Loucy (cell line): ENCODE data around the gene LPP.

ENCODE experiments used
- H2AFZ ChIP-seq: fragments of 200-600 bp; sonication (generic); 2 replicates; pipeline ENCODE4 v1.6.0; 2016; ENCODE audit warnings: antibody characterized with exemption, mild to moderate bottlenecking, low read length, moderate library complexity
- H3F3A ChIP-seq: fragments of 200-600 bp; 2 replicates; pipeline ENCODE4 v1.6.0; 2016; ENCODE audit warnings: antibody characterized with exemption, low read depth, mild to moderate bottlenecking
- H3K27me3 ChIP-seq: fragments of 200-600 bp; sonication (generic); 2 replicates; pipeline ENCODE4 v1.6.1; 2014; ENCODE audit warnings: low read length, mild to moderate bottlenecking; ENCODE audit not compliant: insufficient read depth, poor library complexity, severe bottlenecking
- H3K36me3 ChIP-seq: fragments of 200-600 bp; sonication (generic); 2 replicates; pipeline ENCODE4 v1.6.1; 2016; ENCODE audit warnings: low read length; ENCODE audit not compliant: insufficient read depth
- H3K4me1 ChIP-seq: fragments of 200-600 bp; sonication (generic); 2 replicates; pipeline ENCODE4 v1.5.1; 2014; ENCODE audit warnings: low read length, mild to moderate bottlenecking; ENCODE audit not compliant: insufficient read depth, poor library complexity, severe bottlenecking
- H3K4me2 ChIP-seq: fragments of 200-600 bp; sonication (generic); 2 replicates; pipeline ENCODE4 v1.6.0; 2014; ENCODE audit warnings: antibody characterized with exemption, low read length, low read depth, mild to moderate bottlenecking; ENCODE audit not compliant: poor library complexity, severe bottlenecking
- H3K4me3 ChIP-seq: fragments of 200-600 bp; sonication (generic); 2 replicates; pipeline ENCODE4 v1.5.1; 2014; ENCODE audit warnings: low read length, mild to moderate bottlenecking, mixed read lengths; ENCODE audit not compliant: poor library complexity, severe bottlenecking
- H3K79me2 ChIP-seq: fragments of 200-600 bp; sonication (generic); 2 replicates; pipeline ENCODE4 v1.6.1; 2014; ENCODE audit warnings: low read length; ENCODE audit not compliant: insufficient read depth
- H3K9ac ChIP-seq: fragments of 200-600 bp; sonication (generic); 2 replicates; pipeline ENCODE4 v1.6.0; 2014; ENCODE audit warnings: mild to moderate bottlenecking, low read depth, low read length, moderate library complexity; ENCODE audit not compliant: poor library complexity, severe bottlenecking
- H3K9me2 ChIP-seq: fragments of 200-600 bp; sonication (generic); replicated peaks from 2 replicates; pipeline ENCODE4 v1.6.1; 2016; ENCODE audit warnings: low read depth, low read length, mixed read lengths
- H3K9me3 ChIP-seq: fragments of 200-600 bp; sonication (generic); 2 replicates; pipeline ENCODE4 v1.6.1; 2014; ENCODE audit warnings: mild to moderate bottlenecking, antibody characterized with exemption, low read length, low read depth; ENCODE audit not compliant: insufficient read depth
- H4K20me1 ChIP-seq: fragments of 200-600 bp; sonication (generic); 2 replicates; pipeline ENCODE4 v1.6.0; 2014; ENCODE audit warnings: antibody characterized with exemption, low read length, mild to moderate bottlenecking; ENCODE audit not compliant: insufficient read depth, poor library complexity, severe bottlenecking
- EZH2phosphoT487 ChIP-seq: fragments of 200-600 bp; IDR thresholded peaks from 2 replicates; pipeline ENCODE4 v1.6.1; 2018; ENCODE audit warnings: antibody characterized with exemption, mild to moderate bottlenecking, moderate library complexity, borderline replicate concordance
- TF ChIP-seq, protein P1 (sequence below): fragments of 200-600 bp; sonication (generic); conservative IDR thresholded peaks from 2 replicates; pipeline ENCODE4 v1.5.1; 2014; ENCODE audit warnings: mild to moderate bottlenecking, antibody characterized with exemption, low read length

LPP gene

DNA sequence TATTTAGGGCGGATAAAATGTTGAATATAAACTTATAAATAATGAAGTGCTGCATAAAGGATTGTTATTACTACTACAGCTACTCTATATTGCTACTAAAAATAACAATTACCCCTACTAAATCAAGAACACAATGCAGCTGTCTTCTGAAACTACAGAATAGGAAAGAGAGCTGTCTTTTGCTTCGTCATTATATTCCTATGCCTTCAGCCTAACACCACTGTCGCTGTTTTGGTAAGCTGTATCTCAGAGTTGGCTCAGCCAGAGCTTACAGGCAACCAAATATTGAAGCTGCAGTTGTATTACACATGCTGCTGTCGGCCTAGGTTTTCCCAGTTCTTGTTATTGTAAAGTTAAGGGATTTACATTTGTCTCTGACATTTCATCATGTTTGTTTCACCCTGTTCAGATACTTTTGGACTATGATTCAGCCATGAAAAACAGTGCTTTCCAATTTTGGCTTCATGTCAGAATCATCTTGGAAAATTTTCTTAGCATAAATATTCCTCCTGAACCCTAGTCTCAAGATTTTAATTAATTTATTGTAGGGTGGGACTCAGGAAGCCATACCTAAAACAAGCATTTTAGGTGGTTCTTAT is 31.3 kb upstream of the LPP start:
- Histone ChIP-seq H3K79me2 (no peaks in the 10 kb centered on the region), H4K20me1 (no peaks in the 10 kb centered on the region), H3K4me3 (no peak overlapping the region), H3F3A (no peaks in the 10 kb centered on the region), H3K36me3 (no peaks in the 10 kb centered on the region), H3K4me2 (no peak overlapping the region), H3K9me3 (no peaks in the 10 kb centered on the region), H3K9me2 (no peaks in the 10 kb centered on the region), H2AFZ (no peak overlapping the region), H3K9ac (no peak overlapping the region), H3K27me3 (no peaks in the 10 kb centered on the region), H3K4me1 (no peaks in the 10 kb centered on the region)
- TF ChIP-seq EZH2phosphoT487, result no peak
- TF ChIP-seq, protein P1, sequence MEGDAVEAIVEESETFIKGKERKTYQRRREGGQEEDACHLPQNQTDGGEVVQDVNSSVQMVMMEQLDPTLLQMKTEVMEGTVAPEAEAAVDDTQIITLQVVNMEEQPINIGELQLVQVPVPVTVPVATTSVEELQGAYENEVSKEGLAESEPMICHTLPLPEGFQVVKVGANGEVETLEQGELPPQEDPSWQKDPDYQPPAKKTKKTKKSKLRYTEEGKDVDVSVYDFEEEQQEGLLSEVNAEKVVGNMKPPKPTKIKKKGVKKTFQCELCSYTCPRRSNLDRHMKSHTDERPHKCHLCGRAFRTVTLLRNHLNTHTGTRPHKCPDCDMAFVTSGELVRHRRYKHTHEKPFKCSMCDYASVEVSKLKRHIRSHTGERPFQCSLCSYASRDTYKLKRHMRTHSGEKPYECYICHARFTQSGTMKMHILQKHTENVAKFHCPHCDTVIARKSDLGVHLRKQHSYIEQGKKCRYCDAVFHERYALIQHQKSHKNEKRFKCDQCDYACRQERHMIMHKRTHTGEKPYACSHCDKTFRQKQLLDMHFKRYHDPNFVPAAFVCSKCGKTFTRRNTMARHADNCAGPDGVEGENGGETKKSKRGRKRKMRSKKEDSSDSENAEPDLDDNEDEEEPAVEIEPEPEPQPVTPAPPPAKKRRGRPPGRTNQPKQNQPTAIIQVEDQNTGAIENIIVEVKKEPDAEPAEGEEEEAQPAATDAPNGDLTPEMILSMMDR, result no peak

DNA sequence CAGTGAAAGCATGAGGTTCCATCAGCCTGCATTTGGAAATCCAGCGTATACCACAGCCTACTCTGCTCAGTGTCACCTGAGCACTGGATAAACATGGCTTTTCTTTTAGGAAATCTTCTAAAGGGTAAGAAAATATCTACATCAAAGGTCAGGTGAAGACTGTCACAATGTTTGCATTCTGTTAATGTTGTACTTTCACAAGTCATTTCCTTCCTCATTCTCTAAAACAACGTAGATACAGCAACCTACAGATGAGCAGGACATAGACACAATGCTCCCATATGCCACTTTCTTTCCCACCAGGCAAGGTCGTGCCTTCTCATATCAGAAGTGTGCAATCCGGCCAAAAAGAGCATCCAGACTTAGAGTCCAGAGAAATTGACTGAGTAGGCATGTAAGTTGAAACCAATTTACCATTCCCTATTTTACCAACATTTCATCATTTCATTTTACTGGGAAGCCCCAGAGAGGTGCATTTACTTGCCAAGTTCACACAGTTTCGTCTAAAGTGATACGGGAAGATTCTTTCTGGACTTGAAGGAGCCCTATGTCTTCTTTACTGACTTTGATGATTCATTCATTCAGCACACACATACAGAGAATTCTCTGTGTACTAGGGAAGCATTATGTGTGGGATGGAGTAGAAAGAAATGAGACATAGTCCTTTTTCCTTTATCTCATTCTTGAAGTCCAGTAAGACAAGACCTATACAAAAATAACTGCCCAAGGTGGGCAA is 30.6 kb upstream of the LPP start:
- Histone ChIP-seq H2AFZ (no peak overlapping the region), H3F3A (no peaks in the 10 kb centered on the region), H3K79me2 (no peaks in the 10 kb centered on the region), H3K4me2 (no peak overlapping the region), H3K9me2 (no peaks in the 10 kb centered on the region), H3K4me3 (no peak overlapping the region), H3K27me3 (no peaks in the 10 kb centered on the region), H3K9me3 (no peaks in the 10 kb centered on the region), H3K9ac (no peak overlapping the region), H4K20me1 (no peaks in the 10 kb centered on the region), H3K4me1 (peaks cover 4% of the 10 kb centered on the region), H3K36me3 (no peaks in the 10 kb centered on the region)
- TF ChIP-seq, protein P1, result no peak
- no peak for TF ChIP-seq EZH2phosphoT487

DNA sequence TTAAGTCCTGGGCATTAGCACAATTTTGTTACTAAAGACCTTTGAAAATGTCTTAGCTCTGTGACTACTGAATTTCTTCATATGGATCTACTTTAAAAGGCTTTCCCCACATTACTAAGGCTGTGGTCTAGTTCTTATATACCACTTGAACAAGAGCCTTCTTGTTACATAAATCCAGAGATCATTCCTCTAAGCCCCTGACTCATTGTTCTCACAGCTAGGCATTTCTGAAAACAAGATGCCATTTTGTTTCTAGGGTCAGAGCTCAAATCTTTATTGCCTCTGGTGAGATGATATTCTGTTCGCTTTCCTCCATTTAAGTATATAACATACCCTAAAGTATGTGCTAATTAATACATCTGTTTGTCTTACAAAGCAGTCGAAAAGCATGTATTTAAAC is 29.8 kb upstream of the LPP start:
- Histone ChIP-seq H4K20me1 (no peaks in the 10 kb centered on the region), H3K9me3 (no peaks in the 10 kb centered on the region), H3K4me1 (peaks cover 9% of the 10 kb centered on the region), H3K9ac (no peak overlapping the region), H3K9me2 (no peaks in the 10 kb centered on the region), H2AFZ (no peak overlapping the region), H3K36me3 (no peaks in the 10 kb centered on the region), H3K79me2 (no peaks in the 10 kb centered on the region), H3K4me3 (no peak overlapping the region), H3F3A (no peaks in the 10 kb centered on the region), H3K27me3 (no peaks in the 10 kb centered on the region), H3K4me2 (no peak overlapping the region)
- TF ChIP-seq EZH2phosphoT487, result no peak
- TF ChIP-seq, protein P1, result no peak
